ENCODE measurements around the gene KRT14. TPM values are rescaled to one million over a fixed set of nuclear protein-coding genes. Genes with fewer than 3 reads are reported as not detected.
"Not testable (repeated sequence)": the region's sequence is repeated elsewhere in the genome, so short reads cannot be mapped to it uniquely, and the experiment has no call there.

The KRT14 gene
- total RNA-seq, 1 donor from 2014 or later: 0.20 TPM

DNA sequence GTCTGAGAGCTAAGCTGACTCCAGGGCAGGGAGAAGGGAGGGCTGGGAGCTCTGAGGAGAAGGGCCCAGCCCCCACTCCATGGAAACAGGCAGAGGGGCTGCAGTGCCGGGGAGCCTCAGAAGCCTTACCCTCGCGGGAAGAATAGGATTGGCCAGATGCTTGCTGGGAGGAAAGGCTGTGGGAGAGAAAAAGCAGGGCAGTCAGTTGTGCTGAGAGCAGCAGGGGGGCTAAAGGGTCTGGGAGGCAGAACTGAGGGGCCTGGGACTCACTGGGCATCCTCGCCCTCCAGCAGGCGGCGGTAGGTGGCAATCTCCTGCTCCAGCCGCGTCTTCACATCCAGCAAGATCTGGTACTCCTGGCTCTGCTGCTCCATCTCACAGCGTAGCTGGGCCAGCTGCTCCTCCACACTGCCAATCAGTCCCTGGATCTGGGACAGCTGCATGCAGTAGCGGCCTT lies 23.4 kb upstream of the KRT14 start:
- not testable (repeated sequence) for DNase-seq (ENCODE audit: low spot score)

DNA sequence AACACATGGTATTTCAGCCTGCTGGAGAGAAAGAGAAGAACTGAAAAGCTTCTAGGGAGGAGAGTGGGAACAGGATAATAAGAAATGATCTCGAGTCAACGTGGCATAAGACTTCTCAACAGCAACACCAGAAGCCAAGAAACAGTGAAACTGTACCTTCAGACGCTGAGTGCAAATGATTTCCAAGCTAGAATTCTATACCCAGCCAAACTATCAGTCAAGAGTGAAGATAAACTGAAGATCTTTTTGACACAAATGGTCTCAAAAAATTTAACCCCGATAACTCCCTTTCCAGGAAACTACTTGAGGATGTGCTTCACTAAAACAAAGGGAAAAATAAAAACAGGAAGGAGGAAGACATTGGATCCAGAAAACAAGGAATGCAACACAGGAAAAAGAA lies 20.2 kb upstream of the KRT14 start:
- DNase-seq (ENCODE audit: low spot score): not testable (repeated sequence)

DNA sequence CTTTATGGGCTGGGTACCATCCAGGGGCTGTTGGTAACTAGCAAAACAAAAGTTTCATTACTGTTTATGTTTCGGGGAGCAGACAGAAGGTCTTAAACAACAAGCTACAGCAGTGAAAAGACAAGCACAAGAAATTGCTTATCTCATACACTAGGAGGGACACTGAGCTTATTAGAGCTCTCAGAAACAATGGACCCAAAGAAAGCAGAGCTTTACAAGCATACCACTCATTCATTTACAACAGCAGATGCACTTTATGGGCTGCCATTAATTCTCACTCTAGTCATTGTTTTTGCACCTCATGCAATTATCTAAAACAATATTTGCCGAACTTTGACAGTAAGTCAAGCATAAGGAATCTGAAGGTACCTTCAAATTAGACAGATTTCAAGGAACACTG lies 15.8 kb upstream of the KRT14 start:
- no peak for DNase-seq (ENCODE audit: low spot score)

DNA sequence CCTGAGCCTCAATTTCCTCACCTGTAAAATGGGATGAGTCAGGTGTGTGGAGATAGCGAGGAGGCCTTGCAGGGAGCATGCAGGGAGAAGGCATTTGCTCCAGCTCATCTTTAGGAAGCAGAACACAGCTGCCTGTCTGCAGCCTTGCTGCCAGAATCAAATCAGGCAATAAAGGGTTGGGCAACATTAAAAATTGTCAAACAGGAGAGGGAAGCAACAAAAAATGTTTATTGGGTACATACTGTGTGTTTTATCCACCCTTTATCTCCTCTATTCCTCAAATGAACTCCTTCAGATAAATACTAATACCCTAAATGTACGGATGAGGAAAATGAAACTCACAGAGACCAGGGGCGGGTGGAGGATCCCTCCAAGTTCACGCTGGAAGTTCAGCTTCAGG lies 13.6 kb upstream of the KRT14 start:
- no peak for DNase-seq (ENCODE audit: low spot score)

DNA sequence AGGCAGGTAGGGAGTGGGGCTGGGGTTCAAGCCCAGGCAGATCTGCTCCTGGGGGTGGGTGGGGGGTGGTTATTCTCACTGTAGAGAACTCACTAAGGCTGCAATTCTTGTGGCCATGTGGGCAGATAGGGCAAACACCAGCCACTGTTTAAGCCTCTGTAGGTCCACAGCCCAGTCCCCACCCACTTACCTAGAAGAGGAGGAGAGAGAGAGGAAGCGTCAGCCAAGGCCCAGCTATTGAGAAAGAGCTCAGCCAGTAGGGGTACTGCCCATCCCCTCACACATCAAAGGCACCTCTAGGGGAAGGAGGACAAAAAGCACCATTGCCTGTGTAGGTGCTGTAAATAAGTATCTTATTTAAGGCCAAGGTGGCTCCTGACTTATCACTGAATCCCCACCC lies 13.0 kb upstream of the KRT14 start:
- no peak for DNase-seq (ENCODE audit: low spot score)

DNA sequence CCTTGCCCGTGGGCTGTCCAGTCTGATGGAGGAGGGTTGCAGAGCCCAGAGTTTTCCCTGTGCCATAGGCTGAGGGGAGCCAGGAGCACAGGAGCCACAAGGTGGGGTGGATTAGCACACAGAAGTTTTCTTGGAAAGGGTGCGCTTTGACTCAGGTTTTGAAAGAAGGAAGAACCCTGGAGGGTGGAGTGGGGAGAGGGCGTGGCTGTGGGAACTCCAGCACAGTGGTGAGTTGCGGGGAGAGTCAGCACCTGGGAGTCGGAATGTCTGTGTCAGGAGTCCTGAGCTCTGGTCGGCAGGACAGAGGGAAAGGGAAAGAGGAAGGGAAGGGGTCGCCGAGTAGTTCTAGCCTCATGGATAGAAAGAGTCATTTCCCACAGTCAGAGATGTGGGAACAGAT lies 8.9 kb upstream of the KRT14 start:
- DNase-seq (ENCODE audit: low spot score): no peak

DNA sequence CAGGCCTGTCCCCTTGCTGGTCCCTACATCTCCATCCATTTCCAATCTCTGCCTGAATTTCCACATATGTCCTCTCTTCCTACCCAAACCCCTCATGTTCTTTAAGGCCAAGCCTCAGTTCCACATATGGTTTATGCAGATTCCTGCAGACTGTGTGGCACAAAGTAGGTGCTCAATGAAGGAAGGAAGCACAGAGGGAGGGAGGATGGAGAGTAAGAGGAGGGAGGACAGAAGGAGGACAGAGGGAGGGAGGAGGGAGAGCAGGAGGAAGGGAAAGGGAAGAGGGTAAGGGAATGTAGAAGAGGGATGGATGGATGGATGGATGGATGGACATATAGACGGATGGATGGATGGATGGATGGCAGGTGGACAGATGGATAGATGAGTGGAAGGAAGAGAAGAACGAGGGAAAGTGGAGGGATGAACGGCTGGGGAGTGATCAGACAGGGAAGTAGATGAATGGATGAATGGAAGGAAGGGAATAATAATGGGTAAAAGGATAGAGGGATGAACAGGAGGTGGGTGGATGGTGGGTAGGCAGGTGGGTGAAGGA lies 7.7 kb upstream of the KRT14 start:
- DNase-seq (ENCODE audit: low spot score): no peak

DNA sequence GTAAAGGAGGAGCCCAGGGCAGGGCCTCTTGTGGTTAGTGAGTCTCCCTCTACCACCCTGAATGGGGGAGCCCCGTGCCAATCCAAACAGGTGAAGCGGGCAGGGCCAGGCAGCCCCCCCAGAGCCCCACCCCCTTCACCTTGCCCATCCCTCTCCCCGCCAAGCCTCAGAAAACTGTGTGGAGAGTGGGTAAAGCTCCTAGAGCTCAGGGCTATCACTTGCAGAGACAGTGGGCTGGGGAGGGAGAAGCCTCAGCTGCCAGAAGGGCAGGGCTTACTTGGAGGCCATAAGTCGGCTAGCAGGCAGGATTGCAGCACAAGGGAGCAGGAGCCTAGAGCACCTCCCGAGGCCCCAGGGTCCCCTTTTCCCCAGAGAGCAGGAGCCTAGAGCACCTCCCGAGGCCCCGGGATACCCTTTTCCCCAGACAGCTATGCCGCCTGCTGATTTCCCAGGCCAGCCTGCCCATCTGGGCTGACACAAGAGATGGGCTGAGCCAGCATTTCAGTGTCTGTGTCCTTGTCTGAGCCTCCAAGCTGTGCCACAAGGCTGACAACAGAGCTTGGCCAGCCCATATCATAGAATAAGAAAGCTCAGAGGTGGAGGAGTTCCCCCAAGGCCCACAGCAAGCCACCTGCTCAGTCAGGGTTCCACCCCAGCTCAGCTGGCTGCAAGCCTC lies 6.7 kb upstream of the KRT14 start:
- DNase-seq (ENCODE audit: low spot score): no peak

DNA sequence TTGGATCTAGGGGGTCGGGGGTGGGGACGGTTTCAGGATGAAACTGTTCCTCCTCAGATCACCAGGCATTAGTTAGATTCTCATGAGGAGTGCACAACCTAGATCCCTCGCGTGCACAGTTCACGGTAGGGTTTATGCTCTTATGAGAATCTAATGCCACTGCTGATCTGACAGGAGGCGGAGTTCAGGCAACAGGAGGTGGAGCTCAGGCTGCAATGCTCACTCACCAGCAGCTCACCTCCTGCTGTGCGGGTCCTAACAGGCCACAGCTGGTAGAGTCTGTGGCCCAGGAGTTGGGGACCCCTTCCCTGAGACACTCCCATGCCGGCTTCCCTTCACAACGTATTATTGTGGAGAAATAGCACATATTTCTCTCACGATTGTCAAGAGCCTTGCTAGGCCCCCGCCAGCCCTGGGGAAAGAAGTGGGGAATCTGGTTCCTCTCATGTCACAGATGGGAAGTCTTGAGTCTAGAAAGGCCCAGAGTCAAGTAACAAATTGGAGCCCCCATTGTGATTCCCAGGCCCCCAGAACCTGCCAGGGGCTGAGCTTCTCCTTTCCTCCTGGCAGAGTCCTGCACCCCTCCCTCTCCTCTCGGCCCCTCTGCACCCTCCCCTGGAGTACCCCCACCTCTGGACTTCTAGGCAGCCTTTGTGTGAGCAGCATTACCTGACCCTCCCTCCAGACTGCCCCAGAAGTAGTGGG lies 6.1 kb upstream of the KRT14 start:
- DNase-seq (ENCODE audit: low spot score): no peak

DNA sequence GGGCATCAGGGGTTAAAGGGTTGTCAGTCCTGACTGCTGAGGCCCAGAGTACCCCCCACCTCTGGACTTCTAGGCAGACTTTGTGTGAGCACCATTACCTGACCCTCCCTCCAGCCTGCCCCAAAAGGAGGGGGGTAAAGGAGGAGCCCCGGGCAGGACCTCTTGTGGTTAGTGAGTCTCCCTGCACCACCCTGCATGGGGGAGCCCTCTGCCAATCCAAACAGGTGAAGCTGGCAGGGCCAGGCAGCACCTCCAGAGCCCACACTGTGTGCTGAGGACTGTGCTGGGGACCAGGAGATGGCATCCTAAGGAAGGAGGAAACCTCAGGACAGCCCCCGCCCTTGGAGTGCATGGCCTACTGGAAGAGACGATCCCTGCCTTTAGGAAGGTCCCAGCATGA lies 2.6 kb upstream of the KRT14 start:
- DNase-seq (ENCODE audit: low spot score): no peak

DNA sequence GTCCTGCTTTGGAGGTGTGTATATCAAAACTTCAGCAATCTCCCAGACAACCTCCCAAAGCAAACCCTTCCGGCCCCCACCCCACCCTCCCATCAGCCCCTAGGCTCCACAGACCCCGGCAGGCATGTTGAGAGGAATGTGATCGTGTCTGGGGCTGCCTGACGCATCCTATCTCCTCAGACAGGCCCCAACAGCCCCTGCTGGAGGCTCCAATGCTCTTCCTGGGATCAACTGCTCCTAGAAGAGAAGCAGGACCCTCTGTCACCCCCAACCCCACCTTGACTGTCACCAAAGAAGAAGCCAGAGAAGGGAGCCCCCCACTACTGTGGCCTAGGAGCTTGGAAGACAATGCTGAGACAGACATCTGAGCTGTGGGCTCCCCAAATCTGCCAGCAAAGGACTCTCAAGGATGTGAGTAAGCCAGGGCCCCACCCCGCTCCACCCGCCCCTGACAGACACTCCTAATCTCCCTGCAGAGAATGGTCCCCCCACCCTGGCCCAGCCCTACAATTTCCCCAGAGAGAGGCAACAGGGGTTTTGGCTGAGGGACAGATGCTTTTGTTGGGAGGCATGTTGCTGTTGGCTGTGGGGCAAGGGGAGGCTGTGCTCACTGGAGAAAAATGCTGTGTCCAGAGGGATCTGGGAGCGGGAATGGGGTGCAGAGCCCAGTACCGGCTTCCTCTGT lies 1.6 kb upstream of the KRT14 start:
- no peak for DNase-seq (ENCODE audit: low spot score)

DNA sequence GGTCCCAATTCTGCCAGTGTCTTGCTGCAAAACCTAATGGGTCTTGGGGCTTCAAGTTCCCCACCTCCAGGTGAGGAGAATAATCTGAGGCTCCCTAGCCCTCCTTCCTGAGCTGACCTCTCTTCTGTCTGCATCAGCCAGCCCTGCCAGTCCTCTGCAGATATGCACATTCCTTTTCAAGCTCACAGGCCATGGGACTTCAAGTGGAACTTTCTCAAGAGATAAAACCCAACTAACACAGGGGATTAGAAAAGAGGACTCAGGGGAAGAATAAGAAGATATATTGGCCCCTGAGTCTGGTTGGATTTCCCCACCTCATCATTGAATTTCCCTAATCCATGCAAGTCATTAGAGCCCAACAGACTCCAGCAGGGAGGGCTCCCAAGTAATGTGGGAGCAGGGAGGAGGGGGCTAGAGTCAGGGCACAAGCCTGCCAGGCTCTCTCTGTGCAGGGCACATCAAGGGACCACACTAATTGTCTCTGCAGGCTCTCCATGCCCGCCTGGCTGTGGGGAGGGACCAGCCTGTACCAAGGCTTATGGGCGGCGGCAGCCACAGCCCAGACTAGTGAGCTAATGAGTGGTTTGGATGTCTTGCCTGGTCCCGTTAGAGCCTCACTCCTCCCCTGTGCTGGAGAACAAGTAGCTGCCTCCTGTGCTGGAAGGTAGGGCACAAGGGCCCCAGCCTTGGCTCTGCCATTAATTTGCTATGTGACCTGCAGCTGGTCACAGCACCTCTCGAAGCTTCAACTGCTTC lies 1.2 kb downstream of the KRT14 start:
- DNase-seq (ENCODE audit: low spot score): no peak

DNA sequence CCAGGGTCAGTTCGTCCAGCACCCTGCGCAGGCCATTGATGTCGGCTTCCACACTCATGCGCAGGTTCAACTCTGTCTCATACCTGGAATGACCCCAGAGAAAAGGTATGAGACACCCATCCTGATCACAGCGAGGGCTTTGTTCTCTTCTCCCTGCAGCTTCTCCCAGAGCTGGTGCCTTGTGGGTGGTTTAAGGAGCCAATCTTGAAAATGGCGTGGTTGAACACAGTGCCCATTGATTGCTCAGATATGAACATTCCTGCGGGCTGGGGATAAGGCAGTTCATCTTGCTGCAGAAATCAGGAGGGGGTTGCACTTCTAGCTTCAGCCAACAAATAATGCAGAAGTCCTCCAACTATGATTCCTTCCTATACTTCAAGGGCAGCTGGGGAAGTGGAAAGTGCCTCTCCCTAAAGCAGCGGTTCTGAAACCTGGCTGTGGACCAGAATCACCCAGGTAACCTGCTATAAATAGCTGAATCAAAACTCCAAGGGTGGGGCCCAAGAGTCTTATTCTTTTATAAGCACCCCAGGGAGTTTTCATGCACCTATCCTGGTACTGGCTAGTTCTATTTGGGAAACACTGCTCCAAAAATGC lies 2.3 kb downstream of the KRT14 start:
- not testable (repeated sequence) for DNase-seq (ENCODE audit: low spot score)

DNA sequence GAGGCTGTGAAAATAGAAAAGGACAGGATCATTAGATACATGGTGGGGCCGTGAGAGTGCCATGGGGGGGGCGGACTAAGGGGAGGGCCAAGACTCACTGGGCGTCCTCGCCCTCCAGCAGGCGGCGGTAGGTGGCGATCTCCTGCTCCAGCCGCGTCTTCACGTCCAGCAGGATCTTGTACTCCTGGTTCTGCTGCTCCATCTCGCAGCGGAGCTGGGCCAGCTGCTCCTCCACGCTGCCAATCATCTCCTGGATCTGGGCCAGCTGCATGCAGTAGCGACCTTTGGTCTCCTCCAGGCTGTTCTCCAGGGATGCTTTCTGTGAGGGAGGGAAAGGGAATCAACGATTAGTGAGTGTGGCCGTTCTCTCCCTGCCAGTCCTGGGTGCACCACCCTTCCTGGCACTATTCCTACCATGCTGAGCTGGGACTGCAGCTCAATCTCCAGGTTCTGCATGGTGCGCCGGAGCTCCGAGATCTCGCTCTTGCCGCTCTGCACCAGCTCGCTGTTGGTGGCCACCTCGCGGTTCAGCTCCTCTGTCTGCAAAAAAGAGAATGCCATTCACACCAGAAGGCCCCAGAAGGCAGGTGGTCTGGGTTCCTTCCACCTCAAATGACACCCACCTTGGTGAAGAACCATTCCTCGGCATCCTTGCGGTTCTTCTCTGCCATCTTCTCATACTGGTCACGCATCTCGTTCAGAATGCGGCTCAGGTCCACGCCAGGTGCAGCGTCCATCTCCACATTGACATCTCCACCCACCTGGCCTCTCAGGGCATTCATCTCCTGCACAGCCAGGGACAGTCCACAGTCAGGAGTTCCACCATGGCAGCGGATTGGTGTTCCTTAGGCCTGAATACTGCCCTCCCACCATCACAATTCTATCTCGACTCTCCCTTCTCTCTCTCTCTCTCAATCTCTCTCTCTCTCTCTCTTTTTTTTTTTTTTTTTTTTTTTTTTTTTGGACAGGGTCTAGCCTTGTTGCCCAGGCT lies 3.3 kb downstream of the KRT14 start:
- peak; percentile 68 for DNase-seq (ENCODE audit: low spot score)

DNA sequence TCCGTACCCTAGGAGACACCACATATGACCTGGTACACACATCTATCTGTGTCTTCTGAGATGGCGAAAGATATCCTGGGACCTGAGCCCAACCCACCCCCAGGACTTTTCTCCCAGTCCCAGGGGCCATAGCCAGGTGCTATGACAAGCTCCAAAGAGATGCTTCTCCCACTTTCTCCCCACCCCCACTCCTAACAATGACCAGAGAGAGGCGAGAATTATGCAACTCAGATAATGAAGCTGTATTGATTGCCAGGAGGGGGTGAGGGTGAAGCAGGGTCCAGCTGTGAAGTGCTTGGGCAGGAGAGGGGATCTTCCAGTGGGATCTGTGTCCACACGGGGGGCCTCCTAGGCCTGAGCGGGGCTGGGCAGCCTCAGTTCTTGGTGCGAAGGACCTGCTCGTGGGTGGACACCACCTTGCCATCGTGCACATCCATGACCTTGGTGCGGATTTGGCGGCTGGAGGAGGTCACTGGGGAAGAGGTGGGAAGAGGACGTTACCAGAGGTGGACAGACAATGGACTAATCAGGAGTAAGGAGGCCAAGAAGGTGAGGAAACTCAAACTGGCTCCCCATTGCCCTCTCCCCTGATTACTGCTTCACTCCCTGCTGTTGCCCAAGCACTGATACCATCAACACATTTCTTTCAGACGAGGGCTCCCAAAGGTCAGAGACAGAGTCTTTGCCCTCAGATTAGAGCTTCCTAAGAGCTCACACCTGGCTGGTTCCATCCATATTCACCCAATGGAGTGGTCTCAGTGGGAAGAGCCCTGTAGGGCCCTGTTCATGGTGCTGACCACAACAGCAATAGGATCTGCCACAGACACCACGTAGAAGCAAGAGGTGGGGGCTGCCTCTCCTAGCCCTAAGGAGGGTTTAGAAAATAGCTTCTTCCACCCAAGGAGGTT lies 4.4 kb downstream of the KRT14 start:
- DNase-seq (ENCODE audit: low spot score): not testable (repeated sequence)

DNA sequence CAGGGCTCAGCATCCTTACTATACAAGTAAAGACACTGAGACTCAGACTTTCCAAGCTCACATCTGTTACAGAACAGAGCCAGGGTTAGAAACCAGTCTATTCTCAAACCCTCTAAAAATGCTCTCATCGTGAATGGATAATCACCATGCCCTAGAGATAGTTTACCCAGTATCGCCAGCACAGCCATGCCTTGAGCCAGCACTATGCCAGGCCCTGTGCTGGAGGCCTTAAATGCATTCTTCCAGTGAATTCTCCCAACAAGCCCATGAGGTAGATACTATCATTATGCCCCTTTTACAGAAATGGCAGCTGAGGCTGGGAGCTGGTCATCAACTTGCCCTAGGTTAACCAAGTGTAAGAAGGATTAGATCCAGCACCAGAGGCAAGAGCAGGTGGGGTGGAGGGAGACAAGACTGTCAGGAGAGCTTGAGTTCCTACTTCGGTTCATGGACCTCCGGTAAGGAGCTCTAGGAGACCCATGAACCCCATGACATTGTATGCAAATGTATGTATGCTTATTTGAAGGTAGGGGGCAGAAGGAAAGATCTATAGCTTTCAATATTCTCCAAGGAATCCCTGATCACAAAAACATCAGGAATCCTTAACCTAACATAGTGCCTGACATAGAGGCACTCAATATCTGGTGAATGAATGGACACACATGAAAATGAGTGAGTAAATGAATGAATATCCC lies 5.2 kb downstream of the KRT14 start:
- no peak for DNase-seq (ENCODE audit: low spot score)

DNA sequence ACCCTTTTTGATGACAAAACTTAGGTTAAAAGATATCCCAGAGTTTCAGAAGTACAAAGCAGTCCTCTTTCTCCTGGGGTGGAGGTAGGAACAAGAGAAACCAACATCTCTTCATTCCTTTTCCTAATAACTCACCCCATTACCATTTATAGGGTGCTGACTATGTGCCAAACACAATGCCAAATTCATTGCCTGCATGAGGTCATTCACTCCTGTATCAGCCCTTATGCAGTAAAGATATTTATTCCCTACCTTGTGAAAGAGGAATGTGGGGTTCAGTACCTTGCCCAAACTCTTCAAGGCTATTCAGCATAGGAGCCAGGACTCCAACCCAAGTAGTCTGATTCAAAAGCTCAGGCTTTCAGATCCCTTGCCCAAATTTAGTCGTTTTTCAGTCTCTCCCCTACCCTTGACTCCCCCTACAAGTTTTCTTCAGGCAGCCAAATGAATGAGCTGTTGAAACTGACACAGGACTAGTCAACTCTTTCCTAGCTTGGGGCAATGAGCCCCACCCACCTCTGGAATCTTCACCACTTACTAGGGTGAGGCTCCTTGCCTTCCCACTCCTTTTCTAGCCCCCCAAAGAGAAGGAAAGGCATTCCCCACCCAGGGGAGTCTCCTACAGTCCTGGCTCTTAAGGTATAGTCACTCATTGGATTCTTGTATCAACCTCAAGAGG lies 5.9 kb downstream of the KRT14 start:
- no peak for DNase-seq (ENCODE audit: low spot score)

DNA sequence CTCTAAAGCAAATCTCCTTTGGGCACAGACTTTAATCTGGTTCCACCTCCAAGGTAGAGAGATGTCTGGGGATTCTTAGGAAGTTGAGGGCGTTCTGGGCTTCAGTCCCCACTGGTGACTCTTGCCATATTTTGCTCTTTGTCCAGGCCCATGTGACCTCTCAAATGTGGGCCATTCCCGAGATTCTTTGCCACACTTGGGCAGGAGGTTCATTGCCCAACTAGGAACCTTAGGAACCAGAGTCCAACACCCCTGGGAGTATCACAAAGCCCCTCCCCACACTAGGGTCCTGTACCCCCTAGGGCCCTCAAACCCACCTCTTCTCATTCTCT lies 6.5 kb downstream of the KRT14 start:
- no peak for DNase-seq (ENCODE audit: low spot score)

All from mucosa of gallbladder (tissue), 1 donor.